Renal cortex interstitium (tissue), 11 donors: Measurements from ENCODE around the gene CCDC137. TPM values are rescaled to one million over a fixed set of nuclear protein-coding genes. Genes with fewer than 3 reads are reported as not detected.
A peak's percentile ranks its signal among the peaks of the same experiment; 100 is the strongest.

Source experiments
- DNase-seq, 11 donors: peaks; one replicate each; pipeline ENCODE4 v3.0.0-alpha.2; 2013; ENCODE audit warnings: low read depth in 9 of 11, low spot score in 4 of 11; ENCODE audit errors: extremely low read depth in 1 of 11
- polyA plus RNA-seq, 3 donors: library from polyadenylated mRNA; unstranded; fragments of 120-200 nt; gene quantifications; one replicate each; pipeline ENCODE4 v1.2.1, GENCODE V29; 2013; ENCODE audit not compliant: insufficient read length in 3 of 3

The CCDC137 gene
- polyA plus RNA-seq, 3 donors = 10.8 to 17.7 (median 14.8) TPM

DNA sequence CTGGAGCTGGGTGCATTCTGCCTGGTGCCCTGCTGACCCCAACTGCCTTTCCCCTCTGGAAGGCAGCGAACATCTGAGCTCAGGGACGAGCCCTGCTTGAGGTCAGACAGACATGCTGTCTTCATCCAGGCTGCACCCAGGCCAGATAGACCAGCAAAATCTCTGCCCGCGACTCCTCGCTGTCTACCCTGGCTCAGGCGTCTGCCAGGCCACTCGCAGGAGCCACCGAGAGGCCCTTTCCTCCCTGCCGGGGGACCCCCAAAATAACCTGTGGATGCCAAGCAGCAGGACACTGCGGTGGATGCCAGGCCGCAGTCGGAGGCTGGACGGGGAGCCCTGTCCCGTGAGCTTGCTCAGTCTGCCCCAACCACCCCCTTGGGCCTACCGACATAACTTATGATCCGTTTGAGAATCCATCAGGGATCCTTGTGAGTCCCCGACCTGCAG lies 42.2 kb downstream of the CCDC137 start:
- no peak for DNase-seq

GRCh38 chr17:81710514-81711308 lies 44.2 kb downstream of the CCDC137 start:
- no peak for DNase-seq

DNA sequence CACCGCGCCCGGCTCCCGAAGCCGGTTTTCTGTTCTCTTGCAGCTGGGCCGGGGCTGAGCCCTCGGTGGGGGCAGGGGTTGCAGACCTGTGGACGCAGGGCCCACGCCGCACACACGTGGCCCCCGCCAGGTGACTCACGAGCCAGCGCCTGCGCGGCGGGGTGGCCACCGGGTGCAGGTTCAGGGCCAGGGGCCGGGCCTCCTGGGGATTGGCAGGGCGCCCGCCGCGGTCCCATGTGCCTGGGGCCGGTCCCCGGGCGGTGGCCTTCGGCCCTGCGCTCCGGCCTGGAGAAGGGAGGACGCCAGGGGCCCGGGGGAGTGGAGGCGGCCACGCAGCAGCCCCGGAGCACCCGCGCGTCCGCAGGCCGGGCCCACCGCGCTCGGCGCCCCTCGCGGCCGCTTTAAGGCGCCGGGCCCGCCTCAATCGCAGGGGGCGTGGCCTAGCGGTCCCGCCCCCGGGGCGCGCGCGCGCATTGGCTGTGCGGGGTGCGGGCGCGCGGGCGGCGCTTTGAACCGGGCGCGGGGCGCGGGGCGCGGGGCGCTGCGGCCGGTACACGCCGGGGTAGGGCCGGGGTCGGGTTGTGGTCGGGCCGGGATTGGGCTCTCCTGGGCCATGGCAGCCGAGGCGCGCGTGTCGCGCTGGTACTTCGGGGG lies 45.4 kb downstream of the CCDC137 start, which contains the start of gene SLC25A10:
TSS of gene SLC25A10 (plus strand) at position 471 of the 654 bp plus-strand sequence. CDS start at position 614, 143 bp downstream.
- peak in 6 of 11 donors; percentile 62 to 73 (median 68) for DNase-seq

DNA sequence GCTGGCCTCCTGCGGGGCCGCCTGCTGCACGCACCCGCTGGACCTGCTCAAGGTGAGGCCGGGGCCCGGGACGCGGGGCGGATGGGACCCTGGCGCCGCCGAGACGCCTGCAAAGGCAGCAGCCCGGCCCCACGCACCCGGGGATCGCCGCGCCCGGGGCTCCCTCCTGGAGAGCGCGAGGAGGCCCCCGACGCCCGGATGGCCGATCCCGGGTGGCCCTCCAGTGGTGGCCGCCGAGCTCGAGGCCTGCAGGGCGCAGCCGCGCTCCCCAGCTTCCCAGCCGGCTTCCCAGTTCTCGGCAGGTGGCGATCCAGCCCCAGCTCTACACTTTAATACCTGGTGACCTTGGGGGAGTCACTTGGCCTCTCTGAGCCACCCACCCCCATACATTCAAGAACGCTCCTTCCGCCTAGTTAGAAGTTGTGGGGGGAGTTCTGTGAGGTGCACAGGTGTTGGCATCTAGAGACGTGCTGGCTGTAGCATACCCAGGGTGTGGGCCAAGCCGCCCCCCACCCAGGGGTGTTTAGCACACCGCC lies 46.0 kb downstream of the CCDC137 start:
- no peak for DNase-seq

DNA sequence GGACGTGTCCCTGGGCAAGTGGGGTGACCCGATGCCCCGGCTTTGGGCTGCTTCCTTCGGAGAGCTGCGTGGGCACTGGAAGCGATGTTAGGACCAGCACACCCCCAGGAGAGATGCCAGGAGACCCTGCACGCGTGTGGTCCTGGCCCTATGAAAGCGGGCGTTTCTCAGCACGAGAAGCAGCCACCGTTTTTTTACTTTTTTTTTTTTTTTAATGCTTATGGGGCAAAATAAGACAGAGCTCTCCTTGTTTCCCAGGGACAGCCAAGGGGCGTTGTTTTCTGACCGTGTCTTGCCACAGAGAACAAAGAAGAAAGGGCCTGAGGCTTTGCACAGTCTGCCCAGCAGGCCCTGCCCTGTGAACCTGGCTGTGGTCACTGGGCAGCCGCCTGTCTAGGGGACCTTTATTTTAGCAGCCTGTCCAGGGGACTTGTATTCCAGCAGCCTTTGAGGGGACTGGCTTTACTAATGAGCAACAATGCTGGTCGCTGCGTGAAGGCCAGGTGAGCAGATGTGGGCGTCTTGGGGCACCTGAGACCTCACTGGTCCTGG lies 46.5 kb downstream of the CCDC137 start:
- DNase-seq = no peak

DNA sequence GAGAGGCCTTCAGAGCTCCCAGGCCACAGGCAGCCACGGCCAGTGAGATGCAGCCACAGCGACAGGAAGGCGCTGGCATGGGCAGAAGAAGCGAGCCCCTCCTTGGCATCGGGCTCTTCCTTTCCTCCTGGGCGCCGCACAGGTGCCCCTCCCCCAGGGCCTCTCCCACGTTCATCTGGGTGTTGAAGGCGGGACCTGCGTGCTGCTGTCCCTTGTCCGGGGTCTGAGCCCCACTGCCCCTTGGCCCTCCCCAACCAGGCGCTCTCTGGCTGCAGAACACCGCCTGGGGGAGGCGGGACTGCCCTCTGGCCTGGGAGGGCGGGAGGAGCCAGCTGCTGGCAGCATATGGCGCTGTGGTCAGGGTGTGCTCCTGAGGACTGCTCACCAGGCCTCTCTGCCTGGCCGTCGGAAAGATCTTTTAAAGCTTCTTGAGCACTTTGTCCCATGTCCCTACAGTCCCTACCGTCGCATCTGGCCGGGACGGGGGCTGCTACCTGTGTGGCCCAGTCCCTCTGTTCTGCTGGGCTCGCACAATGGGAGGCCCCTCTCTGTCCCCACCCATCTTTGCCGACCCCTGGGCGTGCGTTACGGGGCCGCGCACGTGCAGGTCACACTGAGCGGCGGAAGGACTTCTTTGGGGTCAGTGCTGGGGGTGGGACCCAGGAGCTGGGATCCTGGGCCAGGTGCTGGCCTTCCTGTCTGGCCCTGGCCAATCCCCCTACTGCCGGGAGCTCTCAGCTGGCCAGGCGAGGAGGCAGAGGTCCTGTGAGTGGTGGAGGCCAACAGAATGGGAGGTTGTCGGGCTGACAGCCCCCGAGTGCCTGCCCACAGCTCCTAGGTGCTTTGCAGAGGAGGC lies 47.2 kb downstream of the CCDC137 start:
- no peak for DNase-seq

DNA sequence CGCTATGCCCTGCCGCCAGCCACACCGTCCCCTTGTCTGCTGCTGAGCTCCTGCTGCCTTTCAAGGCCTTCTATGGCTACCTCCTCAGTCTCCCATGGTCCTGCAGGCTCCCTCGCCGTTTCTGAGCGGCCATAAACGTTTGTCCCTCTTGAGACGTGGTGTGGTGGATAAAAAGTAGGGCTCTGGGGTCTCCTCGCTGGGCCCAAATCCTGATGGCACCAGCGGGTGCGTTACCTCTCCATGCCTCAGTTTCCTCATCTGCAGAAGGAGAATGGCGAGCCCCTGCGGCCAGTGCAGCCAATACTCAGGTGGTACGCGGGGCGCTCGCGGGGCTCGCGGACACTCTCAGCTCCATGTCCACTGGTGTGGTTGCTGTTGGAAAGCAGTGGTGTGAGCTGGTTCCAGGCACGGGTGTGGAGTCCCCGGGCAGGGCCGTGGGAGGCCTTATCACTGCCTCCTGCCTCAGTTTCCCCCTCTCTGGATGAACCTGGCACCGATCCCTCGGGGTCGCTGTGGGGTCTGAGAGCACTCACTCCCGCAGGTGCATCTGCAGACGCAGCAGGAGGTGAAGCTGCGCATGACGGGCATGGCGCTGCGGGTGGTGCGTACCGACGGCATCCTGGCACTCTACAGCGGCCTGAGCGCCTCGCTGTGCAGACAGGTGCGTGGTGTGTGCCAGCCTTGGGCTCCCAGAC lies 48.0 kb downstream of the CCDC137 start:
- DNase-seq = no peak

GRCh38 chr17:81715107-81715871 lies 48.8 kb downstream of the CCDC137 start:
- DNase-seq = no peak

DNA sequence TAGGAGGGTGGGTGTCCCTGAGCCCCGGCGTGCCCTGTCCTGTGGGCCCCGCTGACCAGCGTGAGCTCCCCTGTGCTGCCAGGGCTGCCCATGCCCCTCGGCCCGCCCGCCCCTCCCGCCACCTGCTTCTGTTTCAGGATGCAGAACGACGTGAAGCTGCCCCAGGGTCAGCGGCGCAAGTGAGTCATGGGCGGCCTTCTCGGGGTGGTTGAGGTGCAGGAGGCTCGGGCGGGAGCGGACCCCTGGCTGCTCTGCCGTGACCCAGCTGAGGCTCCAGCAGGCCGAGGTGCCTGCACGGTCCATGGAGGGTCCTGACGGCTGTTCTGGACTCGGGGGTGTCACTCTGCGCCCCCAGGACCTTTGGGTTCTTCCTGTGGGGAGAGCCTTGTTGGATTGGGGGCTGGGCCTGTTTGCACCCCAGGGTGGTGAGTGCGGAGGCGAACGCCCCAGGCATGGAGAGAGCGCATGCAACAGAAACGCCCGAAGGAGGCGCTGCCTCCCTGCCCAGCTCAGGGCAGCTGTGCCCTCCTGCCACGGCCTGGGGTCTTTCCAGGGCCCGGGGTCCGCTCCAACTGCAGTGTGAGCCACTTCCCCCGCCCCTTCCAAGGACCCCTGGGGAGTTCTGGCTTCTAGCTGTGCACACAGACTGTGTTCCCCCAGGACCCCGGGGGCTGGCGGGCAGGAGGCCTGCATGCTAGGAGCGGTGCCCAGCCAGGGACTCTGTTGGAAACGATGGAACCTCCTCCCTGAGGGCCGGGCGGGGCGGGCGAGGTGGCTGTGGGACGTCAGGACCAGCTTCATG lies 49.5 kb downstream of the CCDC137 start:
- DNase-seq = no peak

DNA sequence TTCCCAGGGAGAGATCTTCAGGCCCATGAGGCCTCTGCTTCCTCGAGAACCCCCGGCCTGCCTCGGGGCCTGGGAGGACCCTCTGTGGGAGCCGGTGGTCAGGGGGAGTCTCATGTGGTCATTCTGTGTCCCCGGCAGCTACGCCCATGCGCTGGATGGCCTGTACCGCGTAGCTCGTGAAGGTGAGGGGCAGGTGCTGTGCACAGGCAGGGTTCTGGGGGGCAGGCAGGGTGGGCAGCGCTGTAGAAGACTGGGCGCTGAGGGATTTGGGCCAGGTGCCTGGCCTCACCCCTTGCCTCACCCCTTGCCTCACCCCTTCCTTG lies 50.1 kb downstream of the CCDC137 start:
- no peak for DNase-seq

DNA sequence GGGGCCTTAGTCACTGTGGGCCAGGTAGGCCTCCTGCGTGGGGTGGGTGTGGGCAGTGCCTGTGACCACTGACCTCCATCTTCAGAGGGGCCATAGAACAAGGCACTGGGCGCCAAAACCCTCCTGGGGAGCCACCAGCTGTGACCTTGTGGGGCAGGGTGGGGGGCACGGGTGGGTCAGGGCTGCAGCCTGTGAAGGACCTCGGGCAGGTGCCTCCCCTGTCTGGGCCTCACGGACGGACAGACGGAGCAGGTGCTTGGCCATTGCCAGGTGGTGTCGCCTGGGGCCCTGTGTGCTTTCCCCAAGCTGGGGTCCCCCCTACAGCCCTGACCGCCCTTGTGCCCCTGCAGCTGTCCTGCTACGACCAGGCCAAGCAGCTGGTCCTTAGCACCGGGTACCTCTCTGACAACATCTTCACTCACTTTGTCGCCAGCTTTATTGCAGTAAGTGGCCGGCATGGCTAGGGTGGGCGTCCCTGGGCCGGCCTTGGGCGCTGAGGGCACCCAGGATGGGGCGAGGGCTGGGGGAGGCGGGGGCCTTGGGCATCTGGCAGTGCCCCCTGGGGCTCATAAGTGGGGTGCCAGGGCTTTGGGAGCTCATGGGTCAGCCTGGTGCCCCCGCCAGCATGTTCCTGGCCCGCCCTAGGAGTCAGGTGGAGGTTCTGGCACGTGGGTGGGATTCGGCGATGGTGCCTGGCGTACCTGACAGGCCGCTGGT lies 50.7 kb downstream of the CCDC137 start:
- no peak for DNase-seq

DNA sequence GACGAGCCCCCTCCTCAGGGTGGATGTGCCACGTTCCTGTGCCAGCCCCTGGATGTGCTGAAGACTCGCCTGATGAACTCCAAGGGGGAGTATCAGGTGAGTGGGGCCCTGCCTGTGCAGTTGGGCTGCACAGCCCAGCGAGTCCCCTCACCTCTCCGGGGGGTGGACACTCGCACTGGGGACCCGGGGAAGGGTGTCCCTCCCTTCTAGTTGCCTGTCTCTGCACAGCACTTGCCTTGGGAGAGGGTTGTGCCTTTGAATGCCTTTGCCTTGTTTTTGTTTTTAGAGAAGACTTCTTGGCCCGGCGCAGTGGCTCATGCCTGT lies 51.2 kb downstream of the CCDC137 start:
- no peak for DNase-seq

DNA sequence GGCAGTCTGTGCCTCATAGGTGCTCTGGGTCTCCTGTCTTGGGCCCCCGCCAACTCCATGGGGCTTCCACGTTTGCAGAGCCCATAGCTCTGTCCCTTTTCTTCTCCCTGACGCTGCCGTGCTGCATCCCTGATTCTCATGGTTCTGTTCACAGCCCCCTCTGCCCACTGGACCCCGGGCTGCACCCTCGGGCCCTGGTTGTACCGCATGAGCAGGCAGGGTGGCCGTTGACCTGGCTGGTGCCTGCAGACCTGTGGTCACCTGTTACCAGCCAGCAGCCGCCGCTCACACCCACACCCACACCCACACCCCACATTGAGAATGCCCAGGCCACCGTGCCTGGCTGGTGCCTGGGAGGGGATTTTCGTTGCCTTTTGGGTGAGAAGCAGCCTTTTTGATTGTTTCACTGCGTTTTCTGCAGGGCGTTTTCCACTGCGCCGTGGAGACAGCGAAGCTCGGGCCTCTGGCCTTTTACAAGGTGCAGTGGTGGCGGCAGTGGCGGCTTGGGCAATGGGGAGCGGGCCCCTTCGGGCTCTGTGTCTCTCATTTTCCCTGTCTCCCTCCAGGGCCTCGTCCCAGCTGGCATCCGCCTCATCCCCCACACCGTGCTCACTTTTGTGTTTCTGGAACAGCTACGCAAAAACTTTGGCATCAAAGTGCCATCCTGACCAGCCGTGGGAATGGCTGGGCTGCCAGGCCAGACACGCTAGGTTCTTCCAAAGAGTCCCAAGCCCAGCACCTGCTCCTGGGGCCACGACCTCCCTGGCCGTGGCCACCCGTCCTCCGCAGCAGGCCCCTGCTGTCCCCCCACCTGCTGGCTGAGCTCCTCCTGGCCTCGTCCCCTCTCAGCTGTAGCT lies 53.1 kb downstream of the CCDC137 start:
- no peak for DNase-seq

GRCh38 chr17:81720267-81721071 lies 53.9 kb downstream of the CCDC137 start:
- no peak for DNase-seq
